SKM-1 treated with dmso at 0.1 percent for 144 hours (cell line): ENCODE measurements around the gene GRIK1.

Experiments
- DNase-seq: peaks from one replicate; lab custom pipeline; 2025; ENCODE audit not compliant: unreplicated experiment; lab: John Stamatoyannopoulos, UW

GRIK1 gene

DNA sequence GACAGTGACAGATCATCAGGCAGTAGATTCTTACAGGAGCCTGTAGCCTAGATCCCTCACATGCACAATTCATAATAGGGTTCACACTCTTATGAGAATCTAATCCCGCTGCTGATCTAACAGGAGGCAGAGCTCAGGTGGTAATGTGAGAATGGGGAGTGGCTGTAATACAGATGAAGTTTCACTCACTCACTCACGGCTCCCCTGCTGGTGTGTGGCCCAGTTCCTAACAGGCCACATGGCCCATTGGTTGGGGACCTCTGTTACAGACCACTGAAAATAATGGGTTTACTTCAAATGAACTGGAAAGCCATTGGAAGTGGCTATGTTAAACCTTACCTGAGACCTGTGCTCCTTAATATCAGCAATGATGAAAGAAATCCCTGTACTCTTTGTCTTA, 151.0 kb downstream of the GRIK1 start:
- DNase-seq, result no peak

DNA sequence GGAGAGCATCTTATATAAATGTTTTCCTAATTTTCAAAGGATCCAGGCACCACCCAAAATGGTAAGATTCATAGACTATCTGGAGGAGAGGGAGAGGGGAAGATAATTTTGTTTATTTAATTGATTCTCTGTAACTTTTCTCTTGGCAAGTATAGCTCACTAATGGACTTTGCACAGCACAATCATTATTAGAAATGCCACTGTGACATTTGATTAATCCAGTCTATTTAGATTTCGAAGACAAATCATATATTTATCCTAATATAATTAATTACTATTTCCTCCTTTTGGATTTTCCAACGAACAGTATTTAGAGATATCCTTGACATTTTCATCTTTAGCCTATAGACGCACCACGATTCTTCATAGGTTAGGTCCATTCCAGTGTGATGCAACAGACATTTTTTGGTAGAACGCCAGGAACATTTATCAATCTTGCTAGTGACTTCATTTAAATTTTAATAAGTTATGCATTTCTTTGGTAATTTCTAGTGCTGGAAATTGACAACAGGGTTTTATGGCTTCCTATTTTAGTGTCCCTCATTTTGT, 152.4 kb downstream of the GRIK1 start:
- DNase-seq, result no peak

DNA sequence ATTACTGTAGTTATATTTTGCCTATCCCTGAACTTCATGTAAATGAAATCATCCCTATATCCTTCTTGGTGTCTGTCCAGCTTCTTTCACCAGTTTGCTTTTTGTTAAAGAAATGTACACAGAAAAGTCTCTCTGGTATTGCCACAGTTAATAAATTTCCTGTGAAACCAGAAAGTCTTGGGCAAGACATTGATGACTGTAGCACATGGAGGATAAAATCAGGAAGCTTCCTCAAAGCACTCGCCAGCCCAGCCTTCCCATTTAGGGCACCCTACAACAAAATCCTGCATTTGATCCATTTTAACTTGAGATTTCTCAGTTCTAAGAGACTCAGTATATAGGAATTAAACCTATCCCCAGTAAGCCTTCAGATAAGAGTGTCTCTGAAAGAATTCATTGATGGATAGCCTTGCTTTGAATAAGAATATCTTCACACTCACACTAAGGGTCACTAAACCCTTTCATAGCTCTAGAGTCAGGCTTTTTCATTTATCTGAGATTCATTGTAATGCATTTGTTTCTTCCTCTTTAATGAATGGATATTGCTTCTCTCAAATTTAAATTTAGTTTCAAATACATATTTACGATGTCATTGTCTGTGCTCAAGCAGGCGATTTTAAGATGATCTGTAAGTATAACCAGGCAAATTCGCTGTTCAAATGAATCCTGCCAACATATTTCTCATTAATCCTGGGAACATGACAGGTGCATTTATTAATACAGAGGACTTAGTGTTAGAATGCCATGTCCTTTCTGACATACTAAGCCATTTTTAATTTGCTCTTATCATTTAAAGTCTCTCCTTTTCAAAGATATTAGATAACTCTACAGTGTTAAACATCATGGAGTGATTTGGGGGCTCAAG, 153.1 kb downstream of the GRIK1 start:
- DNase-seq, result peak; percentile 7

DNA sequence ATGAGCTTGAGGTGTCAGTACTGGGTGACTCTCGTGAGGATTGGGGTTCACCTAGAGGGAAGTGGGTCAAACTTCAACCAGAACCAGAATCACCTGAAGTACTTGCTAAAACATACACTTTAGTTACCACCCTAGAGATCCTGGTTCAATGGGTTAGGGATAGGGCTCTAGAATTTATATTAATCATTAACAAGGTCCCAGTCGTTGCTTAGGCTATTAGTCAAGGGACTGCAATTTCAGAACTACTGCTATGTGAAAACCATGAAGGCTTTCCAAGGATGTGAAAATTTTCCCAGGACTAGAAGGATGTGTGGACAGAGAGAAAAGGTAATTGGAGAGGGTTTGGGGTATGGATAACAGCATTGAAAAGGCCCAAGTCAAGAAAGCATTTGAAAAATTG, 162.6 kb downstream of the GRIK1 start:
- DNase-seq, result no peak

DNA sequence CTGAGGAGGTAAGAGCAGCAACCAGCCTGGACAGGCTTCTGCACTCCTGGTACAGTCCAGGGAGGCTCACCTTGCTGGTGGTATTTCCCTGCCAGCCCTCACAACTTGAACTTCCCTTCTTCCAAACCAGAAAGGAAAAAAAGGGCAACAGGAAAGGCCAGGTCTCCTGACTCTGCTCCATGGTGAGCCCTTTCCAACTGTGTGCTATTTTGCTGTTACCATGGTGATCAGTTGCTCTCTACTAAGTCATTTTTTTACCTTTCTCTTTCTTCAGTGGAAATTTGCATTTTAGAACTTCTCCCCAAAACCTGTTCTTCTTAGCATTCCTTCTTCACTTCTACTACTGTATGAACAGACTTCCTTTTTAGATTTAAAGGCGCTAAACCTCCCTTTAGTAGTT, 164.3 kb downstream of the GRIK1 start:
- DNase-seq, result no peak

GRCh38 chr21:29771491-29772066, 168.2 kb downstream of the GRIK1 start:
- no peak for DNase-seq

- DNase-seq, result no peak
Observed at GRCh38 chr21:29763674-29764073, 176.1 kb downstream of the GRIK1 start.

DNA sequence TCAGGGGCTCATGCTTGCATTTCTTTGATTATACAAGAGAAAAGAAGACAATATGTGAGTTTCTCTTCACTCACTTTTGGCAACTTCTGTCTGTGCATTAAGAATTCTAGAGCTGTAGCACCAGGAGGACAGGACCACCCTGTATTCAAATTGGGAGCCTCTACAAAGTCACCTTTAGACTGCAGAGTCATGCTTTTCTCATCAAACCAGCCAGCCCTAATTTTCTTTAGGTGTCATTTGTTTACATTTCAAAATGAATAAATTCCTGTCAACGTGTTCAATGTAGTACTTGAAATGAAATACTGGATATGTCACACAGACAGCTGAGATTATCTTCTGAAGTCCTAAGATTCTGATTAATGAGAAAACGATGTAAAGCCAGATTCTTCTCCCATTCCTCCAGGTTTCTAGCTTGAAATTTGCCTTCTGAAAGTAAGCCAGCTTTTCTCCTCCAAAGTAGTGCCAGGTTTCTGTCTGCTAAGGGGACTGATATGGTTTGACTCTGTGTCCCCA, 177.2 kb downstream of the GRIK1 start:
- no peak for DNase-seq

DNA sequence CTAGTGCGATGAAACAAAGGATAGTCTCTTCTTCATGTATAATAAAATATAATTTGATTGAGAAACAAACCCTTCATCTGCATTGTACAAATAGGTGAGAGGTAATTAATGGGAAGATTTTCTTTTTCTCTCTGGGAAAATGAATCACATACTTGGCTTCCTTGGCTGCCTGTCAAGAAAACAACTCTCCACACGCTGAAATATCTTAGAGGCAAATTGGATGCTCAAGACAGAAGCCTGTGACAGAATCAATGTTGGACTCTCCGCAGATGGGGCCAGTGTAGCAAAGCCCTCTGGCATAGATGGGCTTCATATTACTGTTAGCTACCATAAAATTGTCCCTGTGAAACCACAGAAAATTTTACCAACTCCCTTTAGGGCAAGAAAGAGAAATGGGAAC, 186.6 kb downstream of the GRIK1 start:
- DNase-seq, result no peak

DNA sequence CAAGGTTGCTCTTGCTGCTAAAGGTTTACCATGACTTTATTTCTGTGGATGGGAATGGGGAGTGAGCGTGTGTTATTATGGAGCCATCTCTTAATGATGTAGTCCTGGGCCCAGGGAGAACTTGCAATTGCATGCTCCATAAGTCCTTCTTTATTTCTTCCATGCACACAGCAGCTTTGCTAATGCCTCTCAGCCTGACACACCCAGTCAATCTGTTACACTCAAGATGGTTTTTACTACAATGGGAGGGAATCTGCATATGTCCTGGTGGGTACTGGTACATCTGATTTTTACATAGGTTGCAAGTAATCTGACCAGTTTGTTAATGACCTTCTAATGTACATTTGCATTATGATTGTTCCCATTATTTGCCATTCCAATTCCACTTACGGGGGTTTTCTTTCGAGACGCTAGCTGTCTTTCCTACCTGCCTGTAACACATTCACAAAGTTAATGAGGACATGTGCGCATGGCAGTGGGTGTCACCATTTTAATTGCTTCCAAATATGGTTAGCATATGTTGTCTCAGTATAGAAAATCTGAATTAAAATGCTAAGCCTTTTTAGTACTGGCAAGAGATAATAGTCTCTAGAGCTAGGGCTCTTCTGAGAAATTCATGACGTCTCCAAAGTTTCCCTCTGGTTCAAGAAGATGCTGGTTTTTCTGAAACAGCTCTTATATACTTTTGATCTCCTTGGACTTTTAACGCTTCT, 188.2 kb downstream of the GRIK1 start:
- no peak for DNase-seq

GRCh38 chr21:29749957-29750356, 189.8 kb downstream of the GRIK1 start:
- no peak for DNase-seq

GRCh38 chr21:29749223-29749622, 190.6 kb downstream of the GRIK1 start:
- no peak for DNase-seq

DNA sequence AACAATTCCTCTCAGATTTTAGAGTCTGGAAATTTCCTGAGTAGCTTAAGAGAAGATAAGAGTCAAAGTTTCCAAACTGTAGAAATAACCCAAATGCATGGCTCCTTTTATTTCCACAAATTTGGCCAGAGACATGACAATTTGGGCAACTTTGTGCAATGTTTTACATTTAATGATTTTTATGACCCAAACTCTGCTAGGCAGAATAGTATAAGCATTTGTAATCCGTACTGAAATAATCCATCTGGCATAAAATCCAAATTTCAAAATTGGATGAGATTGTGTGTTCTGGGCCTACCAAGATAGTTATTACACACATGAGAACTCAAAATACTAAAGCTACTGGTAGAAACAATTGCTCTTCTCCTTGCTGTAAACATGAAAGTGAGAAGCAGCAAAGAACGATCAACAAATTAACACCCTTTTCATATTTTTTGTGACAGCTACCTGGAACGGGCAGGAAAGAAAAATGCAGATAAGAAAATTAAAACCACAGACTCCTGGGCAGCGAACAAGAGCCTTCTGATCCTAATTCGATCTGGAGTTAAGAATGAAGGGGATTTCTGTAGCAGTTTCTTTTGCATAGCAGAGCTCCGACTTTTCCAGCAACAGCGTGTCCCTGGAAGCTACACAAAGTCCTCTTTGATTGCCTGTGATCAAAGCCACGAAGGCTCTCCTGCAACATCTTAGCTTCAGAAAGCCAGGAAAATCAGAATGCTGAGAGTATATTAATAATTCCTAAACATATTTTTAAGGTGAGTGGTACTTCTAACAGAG, 191.2 kb downstream of the GRIK1 start:
- no peak for DNase-seq

DNA sequence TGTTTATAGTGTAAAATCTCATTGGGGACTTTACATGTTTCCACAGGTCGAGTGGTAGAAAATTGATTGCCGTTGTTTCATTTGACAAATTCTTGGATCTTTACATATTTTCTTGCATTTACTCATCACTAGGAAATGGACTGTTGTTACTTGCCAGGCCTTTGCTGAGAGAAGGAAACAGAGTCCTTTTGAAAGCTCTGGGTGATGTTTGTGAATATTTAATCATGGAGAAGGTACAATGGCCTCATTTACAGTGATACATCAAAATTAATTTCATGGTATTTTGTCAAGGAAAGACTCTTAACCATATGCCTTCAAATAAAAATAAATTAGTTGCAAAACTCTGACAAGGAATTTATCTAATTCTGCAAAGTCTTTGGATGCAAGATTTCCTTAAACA, 198.0 kb downstream of the GRIK1 start:
- no peak for DNase-seq

- no peak for DNase-seq
Observed at GRCh38 chr21:29739176-29739575, 200.6 kb downstream of the GRIK1 start.

- DNase-seq, result no peak
Observed at GRCh38 chr21:29738730-29739129, 201.1 kb downstream of the GRIK1 start.

- DNase-seq, result no peak
Observed at GRCh38 chr21:29737186-29737585, 202.6 kb downstream of the GRIK1 start.

DNA sequence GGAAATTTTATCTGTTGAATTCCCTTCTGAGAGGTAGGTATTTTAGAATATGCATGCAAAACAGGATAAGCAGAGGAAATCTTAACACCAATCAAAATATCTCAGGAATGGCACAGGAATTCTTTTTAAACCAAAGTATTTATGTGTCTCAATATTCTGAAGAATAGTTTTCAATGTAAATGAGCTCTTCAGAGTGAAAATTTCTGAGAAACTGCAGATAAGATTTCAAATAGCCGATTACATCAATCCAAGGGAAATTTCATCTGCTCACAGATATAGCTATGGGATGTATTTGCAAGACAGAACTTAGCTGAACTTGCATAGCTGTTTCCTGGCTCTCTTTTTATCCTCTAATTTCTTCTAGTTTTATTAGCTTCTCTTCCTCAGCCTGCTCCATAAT, 209.5 kb downstream of the GRIK1 start:
- DNase-seq, result no peak

GRCh38 chr21:29726044-29726443, 213.8 kb downstream of the GRIK1 start:
- no peak for DNase-seq

- DNase-seq, result no peak
Observed at GRCh38 chr21:29725025-29725736, 214.6 kb downstream of the GRIK1 start.
